ENCODE results near the gene SLC7A10. TPM values are rescaled to one million over a fixed set of nuclear protein-coding genes. Genes with fewer than 3 reads are reported as not detected.

The SLC7A10 gene
- total and polyA plus RNA-seq, 5 donors from 2014 or later: 0.15 to 0.19 TPM; not detected in 3

DNA sequence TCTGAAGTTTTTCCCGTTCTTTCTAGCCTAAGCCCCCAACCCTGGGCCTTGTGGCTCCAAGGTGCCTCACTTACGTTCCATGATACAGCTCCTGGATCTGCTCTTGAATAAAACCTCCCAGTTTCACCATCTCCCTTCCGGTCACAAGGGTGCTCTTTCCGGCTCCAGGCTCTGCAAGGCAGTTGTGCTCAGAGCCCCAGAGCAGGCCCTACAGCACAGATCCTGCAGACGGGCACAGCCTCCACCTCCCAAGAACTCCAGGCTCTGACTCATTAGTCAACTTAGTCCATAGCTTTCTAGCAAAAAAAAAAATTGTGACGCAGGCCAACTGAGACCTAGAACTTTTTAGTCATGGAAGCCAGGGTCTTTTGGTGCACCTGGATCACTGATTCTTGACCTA, 33.9 kb upstream of the SLC7A10 start:
- H3K4me1 Mint-ChIP-seq: peaks cover 0 to 16% (median 4%) of the 10 kb centered on the region in 4 donors
- no peaks in the 10 kb centered on the region for H3K9me3 ChIP-seq (ENCODE audit: control insufficient read depth in 2 of 2, low read length in 2 of 2)

DNA sequence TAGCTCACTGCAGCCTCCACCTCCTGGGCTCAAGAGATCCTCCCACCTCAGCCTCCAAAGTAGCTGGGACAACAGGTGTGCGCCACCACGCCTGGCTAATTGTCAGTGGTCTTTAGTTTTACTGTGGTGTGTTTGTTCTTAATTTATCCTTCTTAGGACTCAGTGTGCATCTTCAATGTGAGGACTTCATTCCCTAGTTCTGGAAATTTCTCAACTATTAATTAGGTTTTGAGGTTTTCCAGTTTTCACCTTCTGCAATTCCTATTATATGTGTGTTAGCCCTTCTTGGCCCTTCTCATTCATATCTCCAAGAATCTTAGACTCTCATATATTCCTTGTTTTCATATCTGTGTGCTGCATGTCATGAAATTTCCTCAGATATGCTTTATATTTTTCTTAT, 32.2 kb upstream of the SLC7A10 start:
- Histone ChIP-seq H3K9me3 (ENCODE audit: control insufficient read depth in 2 of 2, low read length in 2 of 2) (no peaks in the 10 kb centered on the region), H3K27me3 (ENCODE audit: control insufficient read depth, insufficient read depth, low read length) (no peaks in the 10 kb centered on the region), H3K27ac (ENCODE audit: insufficient read depth, low read length, poor library complexity, severe bottlenecking) (no peak overlapping the region), H3K4me1 (ENCODE audit: control insufficient read depth, insufficient read depth, low read length, poor library complexity, severe bottlenecking) (peaks cover 10% of the 10 kb centered on the region), H3K36me3 (ENCODE audit: control insufficient read depth, insufficient read depth, low read length) (no peaks in the 10 kb centered on the region), H3K4me3 (ENCODE audit: low read depth, low read length) (no peak overlapping the region)
- DNase-seq (no peak), ATAC-seq (ENCODE audit: low read depth in 2 of 2) (no peak)
- Mint-ChIP-seq H3K36me3 (no peaks in the 10 kb centered on the region), H3K4me1 (peaks cover 0 to 16% (median 4%) of the 10 kb centered on the region in 4 donors), H3K4me3 (no peak overlapping the region), H3K27ac (no peak overlapping the region), H3K9me3 (peaks cover 0 to 8% (median 0%) of the 10 kb centered on the region in 7 donors), H3K27me3 (peaks cover 22% of the 10 kb centered on the region)

More for the DNA sequence above, 33.9 kb upstream of the SLC7A10 start:
- H3K27ac ChIP-seq (ENCODE audit: insufficient read depth, low read length, poor library complexity, severe bottlenecking): no peak overlapping the region
- Mint-ChIP-seq H3K27me3 (peaks cover 22% of the 10 kb centered on the region), H3K36me3 (no peaks in the 10 kb centered on the region), H3K4me3 (no peak overlapping the region), H3K9me3 (peaks cover 0 to 8% (median 0%) of the 10 kb centered on the region in 7 donors), H3K27ac (no peak overlapping the region)
- no peak for ATAC-seq (ENCODE audit: low read depth in 2 of 2)
- H3K36me3 ChIP-seq (ENCODE audit: control insufficient read depth, insufficient read depth, low read length): no peaks in the 10 kb centered on the region
- no peaks in the 10 kb centered on the region for H3K27me3 ChIP-seq (ENCODE audit: control insufficient read depth, insufficient read depth, low read length)
- DNase-seq: no peak
- no peak overlapping the region for H3K4me3 ChIP-seq (ENCODE audit: low read depth, low read length)
- H3K4me1 ChIP-seq (ENCODE audit: control insufficient read depth, insufficient read depth, low read length, poor library complexity, severe bottlenecking): peaks cover 10% of the 10 kb centered on the region

DNA sequence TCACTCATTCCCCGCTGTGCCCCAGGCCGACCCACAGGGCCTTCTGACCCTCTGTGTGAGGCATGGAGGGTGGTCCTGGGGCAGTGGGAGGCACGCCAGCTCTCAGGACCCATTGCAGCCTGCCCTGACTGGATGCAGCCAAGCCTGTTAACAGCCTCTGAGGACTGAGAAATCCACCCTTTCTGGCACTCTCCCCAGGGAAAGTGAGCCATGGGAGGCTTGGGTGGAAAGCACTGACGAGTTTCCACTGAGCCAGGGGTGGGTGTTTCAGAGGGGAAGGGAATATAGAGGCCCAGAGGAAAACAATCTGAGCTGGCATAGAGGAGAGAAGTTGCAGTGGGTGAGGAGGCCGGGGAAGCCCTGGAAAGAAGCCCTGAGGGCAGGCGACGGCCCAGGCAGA, 30.6 kb upstream of the SLC7A10 start:
- H3K27ac Mint-ChIP-seq: no peak overlapping the region
- peaks cover 22% of the 10 kb centered on the region for H3K27me3 Mint-ChIP-seq
- no peak overlapping the region for H3K4me3 Mint-ChIP-seq
- H3K27me3 ChIP-seq (ENCODE audit: control insufficient read depth, insufficient read depth, low read length): no peaks in the 10 kb centered on the region
- H3K9me3 Mint-ChIP-seq: peaks cover 0 to 6% (median 0%) of the 10 kb centered on the region in 7 donors
- no peak overlapping the region for H3K4me3 ChIP-seq (ENCODE audit: low read depth, low read length)
- no peaks in the 10 kb centered on the region for H3K9me3 ChIP-seq (ENCODE audit: control insufficient read depth in 2 of 2, low read length in 2 of 2)
- no peak overlapping the region for H3K27ac ChIP-seq (ENCODE audit: insufficient read depth, low read length, poor library complexity, severe bottlenecking)
- H3K36me3 Mint-ChIP-seq: no peaks in the 10 kb centered on the region
- ATAC-seq (ENCODE audit: low read depth in 2 of 2): no peak
- no peaks in the 10 kb centered on the region for H3K36me3 ChIP-seq (ENCODE audit: control insufficient read depth, insufficient read depth, low read length)
- no peak for DNase-seq
- H3K4me1 Mint-ChIP-seq: peaks cover 0 to 4% (median 4%) of the 10 kb centered on the region in 4 donors
- H3K4me1 ChIP-seq (ENCODE audit: control insufficient read depth, insufficient read depth, low read length, poor library complexity, severe bottlenecking): peaks cover 7% of the 10 kb centered on the region

DNA sequence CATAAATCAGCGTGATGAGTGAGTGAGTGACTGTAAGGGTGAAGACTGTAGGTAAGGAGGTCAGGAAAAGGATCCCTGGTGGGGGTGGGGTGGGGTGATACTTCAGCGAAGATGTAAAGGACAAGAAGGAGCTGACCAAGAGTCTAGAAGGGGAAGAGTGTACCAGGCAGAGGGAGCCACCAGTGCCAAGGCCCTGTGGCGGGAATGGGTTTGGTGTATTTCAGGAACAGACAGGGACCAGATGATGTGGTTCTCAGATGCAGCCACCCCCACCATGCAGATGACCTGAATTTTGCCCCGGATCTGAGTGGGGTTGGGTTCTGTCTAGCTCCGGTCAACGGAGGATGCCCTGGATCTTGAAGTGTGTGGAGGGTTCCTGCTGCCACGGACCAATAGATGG, 30.1 kb upstream of the SLC7A10 start:
- DNase-seq (no peak), ATAC-seq (ENCODE audit: low read depth in 2 of 2) (no peak)
- Histone ChIP-seq H3K36me3 (ENCODE audit: control insufficient read depth, insufficient read depth, low read length) (no peaks in the 10 kb centered on the region), H3K4me3 (ENCODE audit: low read depth, low read length) (no peak overlapping the region), H3K4me1 (ENCODE audit: control insufficient read depth, insufficient read depth, low read length, poor library complexity, severe bottlenecking) (peaks cover 2% of the 10 kb centered on the region), H3K27ac (ENCODE audit: insufficient read depth, low read length, poor library complexity, severe bottlenecking) (no peak overlapping the region), H3K9me3 (ENCODE audit: control insufficient read depth in 2 of 2, low read length in 2 of 2) (no peaks in the 10 kb centered on the region), H3K27me3 (ENCODE audit: control insufficient read depth, insufficient read depth, low read length) (no peaks in the 10 kb centered on the region)
- Mint-ChIP-seq H3K36me3 (no peaks in the 10 kb centered on the region), H3K4me3 (no peak overlapping the region), H3K4me1 (peaks cover 0 to 2% (median 1%) of the 10 kb centered on the region in 4 donors), H3K27me3 (peaks cover 20% of the 10 kb centered on the region), H3K9me3 (peaks cover 0 to 6% (median 0%) of the 10 kb centered on the region in 7 donors), H3K27ac (no peak overlapping the region)

DNA sequence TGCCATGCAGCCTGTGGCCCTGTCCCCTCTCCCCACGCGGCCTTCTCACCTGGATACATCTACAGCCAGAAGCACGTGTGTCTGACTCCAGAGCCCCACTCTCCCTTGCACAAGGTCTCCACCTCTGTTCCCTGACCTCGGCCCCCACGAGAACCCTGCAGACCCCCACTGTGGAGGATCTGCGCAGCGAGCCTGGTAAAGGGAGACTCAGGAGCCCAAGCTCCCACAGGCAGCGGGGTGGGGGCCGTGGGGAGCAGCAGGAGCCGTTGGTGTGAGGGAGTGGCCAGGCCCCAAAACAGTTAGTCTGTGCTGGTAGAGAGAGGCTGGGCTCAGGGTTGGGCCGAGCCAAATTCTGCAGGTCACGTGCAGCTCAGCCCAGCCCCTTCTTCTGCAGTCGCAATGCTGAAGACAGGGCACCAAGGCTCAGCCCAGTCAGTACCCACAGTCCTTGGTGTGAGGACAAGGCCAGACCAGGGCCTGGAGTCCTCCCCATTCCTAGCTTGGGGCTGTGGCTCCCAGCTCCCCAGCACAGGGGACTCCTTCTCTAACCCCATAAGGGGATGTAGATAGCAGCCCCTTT, 28.7 kb upstream of the SLC7A10 start:
- peaks cover 8% of the 10 kb centered on the region for H3K27me3 Mint-ChIP-seq
- DNase-seq: no peak
- Histone ChIP-seq H3K9me3 (ENCODE audit: control insufficient read depth in 2 of 2, low read length in 2 of 2) (no peaks in the 10 kb centered on the region), H3K36me3 (ENCODE audit: control insufficient read depth, insufficient read depth, low read length) (no peaks in the 10 kb centered on the region), H3K4me3 (ENCODE audit: low read depth, low read length) (no peak overlapping the region), H3K27ac (ENCODE audit: insufficient read depth, low read length, poor library complexity, severe bottlenecking) (no peak overlapping the region), H3K27me3 (ENCODE audit: control insufficient read depth, insufficient read depth, low read length) (no peaks in the 10 kb centered on the region), H3K4me1 (ENCODE audit: control insufficient read depth, insufficient read depth, low read length, poor library complexity, severe bottlenecking) (no peaks in the 10 kb centered on the region)
- H3K4me1 Mint-ChIP-seq: no peaks in the 10 kb centered on the region
- ATAC-seq (ENCODE audit: low read depth in 2 of 2): no peak
- no peaks in the 10 kb centered on the region for H3K36me3 Mint-ChIP-seq
- no peak overlapping the region for H3K27ac Mint-ChIP-seq
- H3K4me3 Mint-ChIP-seq: no peak overlapping the region
- H3K9me3 Mint-ChIP-seq: peaks cover 0 to 4% (median 0%) of the 10 kb centered on the region in 7 donors

DNA sequence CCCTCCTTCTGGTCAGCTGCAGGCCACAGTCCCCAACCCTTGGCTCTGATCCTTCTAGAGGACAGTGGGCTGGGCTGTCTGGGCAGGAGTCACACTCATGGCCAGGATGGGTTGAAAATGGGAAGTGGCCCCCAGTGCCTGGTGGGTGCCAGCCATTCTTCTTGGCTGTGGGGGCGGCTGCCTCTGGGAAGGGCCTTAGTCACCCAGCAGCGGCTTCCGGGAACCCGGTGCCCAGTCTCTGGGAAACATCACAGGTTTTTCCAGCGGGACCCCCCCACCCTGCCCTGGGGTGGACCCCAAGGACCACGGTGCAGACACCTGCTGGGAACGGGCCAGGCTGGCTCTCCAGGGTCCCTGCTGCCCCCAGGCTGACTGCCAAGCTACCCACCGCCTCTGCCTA, 27.3 kb upstream of the SLC7A10 start:
- ATAC-seq (ENCODE audit: low read depth in 2 of 2) (no peak), DNase-seq (no peak)
- Histone ChIP-seq H3K36me3 (ENCODE audit: control insufficient read depth, insufficient read depth, low read length) (no peaks in the 10 kb centered on the region), H3K27ac (ENCODE audit: insufficient read depth, low read length, poor library complexity, severe bottlenecking) (no peak overlapping the region), H3K4me3 (ENCODE audit: low read depth, low read length) (no peak overlapping the region), H3K4me1 (ENCODE audit: control insufficient read depth, insufficient read depth, low read length, poor library complexity, severe bottlenecking) (no peaks in the 10 kb centered on the region), H3K9me3 (ENCODE audit: control insufficient read depth in 2 of 2, low read length in 2 of 2) (no peaks in the 10 kb centered on the region), H3K27me3 (ENCODE audit: control insufficient read depth, insufficient read depth, low read length) (no peaks in the 10 kb centered on the region)
- Mint-ChIP-seq H3K27ac (no peak overlapping the region), H3K36me3 (no peaks in the 10 kb centered on the region), H3K9me3 (peaks cover 0 to 2% (median 0%) of the 10 kb centered on the region in 7 donors), H3K4me3 (no peak overlapping the region), H3K4me1 (no peaks in the 10 kb centered on the region), H3K27me3 (peaks cover 4% of the 10 kb centered on the region)

DNA sequence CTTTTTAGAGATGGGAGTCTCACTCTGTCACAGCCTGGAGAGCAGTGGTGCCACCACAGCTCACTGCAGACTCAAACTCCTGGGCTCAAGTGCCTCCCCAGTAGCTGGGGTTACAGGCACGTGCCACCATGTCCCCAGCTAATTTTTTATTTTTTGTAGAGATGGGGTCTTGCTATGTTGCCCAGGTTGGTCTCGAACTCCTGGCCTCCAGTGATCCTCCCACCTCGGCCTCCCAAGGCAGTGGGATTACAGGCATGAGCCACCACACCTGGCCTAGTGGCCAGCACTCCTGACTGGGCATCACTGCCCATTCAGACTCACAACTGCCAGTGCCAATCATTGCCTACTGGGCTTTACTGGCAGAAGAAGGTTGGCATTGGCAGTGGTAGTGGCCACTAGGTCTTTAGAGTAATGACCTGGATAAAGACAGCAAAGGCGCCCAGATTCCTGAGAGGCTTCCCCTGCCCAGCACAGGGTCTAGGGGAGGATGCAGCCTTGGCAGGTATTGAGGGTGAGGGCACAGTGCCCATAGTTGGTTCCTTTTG, 26.8 kb upstream of the SLC7A10 start:
- Mint-ChIP-seq H3K27ac (no peak overlapping the region), H3K9me3 (peaks cover 0 to 2% (median 0%) of the 10 kb centered on the region in 7 donors)

DNA sequence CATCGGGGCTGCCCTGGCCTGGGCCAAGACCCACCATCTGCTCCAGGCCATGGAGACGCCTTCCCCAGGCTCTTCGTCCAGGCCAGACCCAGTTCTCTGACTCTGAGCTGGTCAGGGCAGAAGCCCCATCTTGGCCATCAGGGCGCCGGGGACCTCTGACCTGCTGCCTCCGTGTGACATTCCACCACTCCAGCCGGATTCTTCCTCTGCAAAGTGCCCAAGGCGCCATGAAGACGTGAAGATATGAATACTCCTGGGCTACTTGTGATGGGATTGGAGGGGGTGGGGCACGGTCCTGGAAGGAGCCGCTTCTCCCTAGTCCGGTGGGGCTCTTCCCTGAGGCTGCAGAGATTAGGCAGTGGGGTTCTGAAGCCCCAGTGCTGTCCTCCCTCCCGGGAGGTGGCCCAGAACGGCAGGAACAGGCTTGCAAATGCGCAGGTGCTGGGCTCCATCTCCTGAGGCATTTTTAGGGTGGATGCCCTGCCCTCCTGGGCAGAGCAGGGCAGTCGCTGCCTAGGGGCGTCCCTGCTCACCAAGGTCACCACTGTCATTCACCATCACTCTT, 26.0 kb upstream of the SLC7A10 start:
- DNase-seq: no peak
- Mint-ChIP-seq H3K9me3 (peaks cover 0 to 2% (median 0%) of the 10 kb centered on the region in 7 donors), H3K4me1 (no peaks in the 10 kb centered on the region), H3K27me3 (peaks cover 4% of the 10 kb centered on the region), H3K4me3 (no peak overlapping the region), H3K36me3 (no peaks in the 10 kb centered on the region), H3K27ac (no peak overlapping the region)
- Histone ChIP-seq H3K4me3 (ENCODE audit: low read depth, low read length) (no peak overlapping the region), H3K9me3 (ENCODE audit: control insufficient read depth in 2 of 2, low read length in 2 of 2) (no peaks in the 10 kb centered on the region), H3K27ac (ENCODE audit: insufficient read depth, low read length, poor library complexity, severe bottlenecking) (no peak overlapping the region), H3K27me3 (ENCODE audit: control insufficient read depth, insufficient read depth, low read length) (no peaks in the 10 kb centered on the region), H3K4me1 (ENCODE audit: control insufficient read depth, insufficient read depth, low read length, poor library complexity, severe bottlenecking) (no peaks in the 10 kb centered on the region), H3K36me3 (ENCODE audit: control insufficient read depth, insufficient read depth, low read length) (no peaks in the 10 kb centered on the region)
- no peak for ATAC-seq (ENCODE audit: low read depth in 2 of 2)

More for the DNA sequence above, 26.8 kb upstream of the SLC7A10 start:
- Histone ChIP-seq H3K9me3 (ENCODE audit: control insufficient read depth in 2 of 2, low read length in 2 of 2) (no peaks in the 10 kb centered on the region), H3K36me3 (ENCODE audit: control insufficient read depth, insufficient read depth, low read length) (no peaks in the 10 kb centered on the region), H3K4me3 (ENCODE audit: low read depth, low read length) (no peak overlapping the region), H3K27me3 (ENCODE audit: control insufficient read depth, insufficient read depth, low read length) (no peaks in the 10 kb centered on the region), H3K27ac (ENCODE audit: insufficient read depth, low read length, poor library complexity, severe bottlenecking) (no peak overlapping the region), H3K4me1 (ENCODE audit: control insufficient read depth, insufficient read depth, low read length, poor library complexity, severe bottlenecking) (no peaks in the 10 kb centered on the region)
- no peak for DNase-seq
- no peak for ATAC-seq (ENCODE audit: low read depth in 2 of 2)
- H3K4me1 Mint-ChIP-seq: no peaks in the 10 kb centered on the region
- no peaks in the 10 kb centered on the region for H3K36me3 Mint-ChIP-seq
- no peak overlapping the region for H3K4me3 Mint-ChIP-seq
- peaks cover 4% of the 10 kb centered on the region for H3K27me3 Mint-ChIP-seq

Measured in CD4-positive, CD25-positive, alpha-beta regulatory T cell (primary cell).